ENCODE data around the gene HOOK1.
"Not testable (repeated sequence)": the region's sequence is repeated elsewhere in the genome, so short reads cannot be mapped to it uniquely, and the experiment has no call there.

The HOOK1 gene

DNA sequence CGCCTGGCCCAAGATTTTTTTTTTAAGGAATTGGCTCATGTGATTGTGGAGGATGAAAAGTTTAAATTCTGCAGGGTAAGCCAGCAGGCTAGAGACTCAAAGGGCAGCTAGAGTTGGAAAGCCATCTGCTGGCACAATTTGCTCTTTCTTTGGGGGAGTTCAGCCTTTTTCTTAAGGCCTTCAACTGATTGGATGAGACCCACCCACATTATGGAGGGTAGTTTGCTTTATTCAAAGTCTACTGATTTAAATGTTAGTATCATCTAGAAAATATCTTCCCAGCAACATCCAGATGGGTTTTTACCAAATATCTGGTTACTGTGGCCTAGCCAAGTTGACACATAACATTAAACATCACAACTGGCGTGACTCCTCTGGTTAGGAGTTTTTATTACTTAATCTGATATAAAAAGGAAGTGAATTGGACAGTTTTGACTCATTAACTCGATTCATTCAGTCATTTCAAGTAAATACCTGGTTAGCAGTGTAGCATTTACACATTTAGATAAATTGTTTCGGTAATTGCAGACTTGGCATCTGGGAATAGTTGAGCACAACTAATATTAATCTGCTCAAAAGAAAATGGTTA lies 12.4 kb downstream of the HOOK1 start:
- no peak for DNase-seq

DNA sequence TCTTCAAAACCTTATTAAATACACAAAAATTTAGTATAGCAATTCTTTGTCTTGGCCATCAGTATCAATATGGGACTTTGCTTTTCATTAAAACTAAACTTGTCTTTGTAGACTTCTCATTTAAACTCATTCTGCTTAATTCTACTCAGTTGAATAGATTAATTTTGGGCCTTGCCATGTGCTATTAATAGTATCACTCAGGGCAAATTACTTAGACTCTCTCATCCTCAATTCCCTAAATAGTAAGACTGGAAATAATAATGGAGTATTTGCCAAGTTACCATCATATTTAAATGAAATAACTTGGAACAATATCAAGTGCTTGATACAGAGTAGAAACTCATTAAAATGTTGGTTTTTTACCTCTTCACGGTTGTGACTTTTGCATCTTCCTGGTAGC lies 13.4 kb downstream of the HOOK1 start:
- DNase-seq = no peak

DNA sequence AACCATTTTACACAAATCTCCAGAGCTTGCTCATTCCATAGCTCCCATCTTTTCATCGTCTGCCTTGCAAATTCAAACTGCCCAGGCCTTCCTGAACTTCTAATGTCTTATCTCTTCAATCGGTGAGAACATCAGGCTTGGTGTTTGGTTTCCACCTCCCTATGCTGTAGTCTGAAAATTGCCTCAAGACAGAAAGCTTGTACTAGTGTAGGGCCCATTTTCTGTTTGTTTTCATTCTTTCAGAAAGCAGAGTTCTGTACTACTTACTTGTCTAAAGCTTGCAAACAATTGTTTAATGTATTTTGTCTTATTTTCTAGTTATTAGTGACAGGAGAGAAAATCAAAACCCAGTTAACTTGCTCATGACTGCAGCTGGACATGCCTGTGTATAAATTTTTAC lies 16.8 kb downstream of the HOOK1 start:
- no peak for DNase-seq

DNA sequence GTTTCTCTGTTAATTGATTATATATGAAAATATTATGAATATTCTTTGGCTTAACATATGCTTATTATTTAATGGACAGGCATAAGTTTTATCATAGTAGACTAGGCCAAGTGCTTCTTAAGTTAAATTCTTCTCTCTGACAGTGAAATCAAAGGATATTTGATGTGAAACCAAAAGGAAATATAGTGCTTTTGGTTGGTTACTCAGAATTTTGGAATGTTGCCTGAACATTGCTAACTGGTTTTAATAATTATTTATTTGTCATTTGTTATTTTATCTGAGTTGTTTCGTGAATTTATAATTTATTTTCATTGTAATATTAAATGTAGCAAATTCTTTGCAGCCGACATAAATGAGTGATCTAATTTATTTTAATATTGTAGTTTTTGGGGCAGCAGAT lies 18.3 kb downstream of the HOOK1 start:
- no peak for DNase-seq

DNA sequence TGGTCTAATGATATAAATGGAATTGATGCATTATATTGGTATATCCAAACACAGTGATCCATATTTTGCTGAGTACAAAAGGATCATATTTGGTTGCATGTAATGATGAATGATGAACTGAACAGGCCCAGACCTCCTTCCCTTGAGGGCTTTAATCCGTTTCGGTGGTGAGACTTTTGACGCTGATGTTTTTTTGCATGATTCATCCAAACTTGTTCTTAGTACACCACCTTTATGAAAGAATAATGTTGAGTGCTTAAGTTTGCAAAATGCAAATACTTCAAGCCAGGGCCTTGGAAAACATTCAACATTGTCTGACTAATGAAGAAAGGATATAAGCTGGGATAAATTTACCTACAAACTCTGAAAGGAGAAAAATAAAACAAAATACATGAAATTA lies 19.2 kb downstream of the HOOK1 start:
- no peak for DNase-seq

DNA sequence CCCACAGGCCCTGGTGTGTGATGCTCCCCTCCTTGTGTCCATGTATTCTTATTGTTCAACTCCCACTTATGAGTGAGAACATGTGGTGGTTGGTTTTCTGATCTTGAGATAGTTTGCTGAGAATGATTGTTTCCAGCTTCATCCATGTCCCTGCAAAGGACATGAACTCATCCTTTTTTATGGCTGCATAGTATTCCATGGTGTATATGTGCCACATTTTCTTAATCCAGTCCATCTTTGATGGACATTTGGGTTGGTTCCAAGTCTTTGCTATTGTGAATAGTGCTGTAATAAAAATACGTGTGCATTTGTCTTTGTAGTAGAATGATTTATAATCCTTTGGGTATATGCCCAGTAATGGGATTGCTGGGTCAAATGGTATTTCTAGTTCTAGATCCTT lies 23.1 kb downstream of the HOOK1 start:
- DNase-seq = not testable (repeated sequence)

DNA sequence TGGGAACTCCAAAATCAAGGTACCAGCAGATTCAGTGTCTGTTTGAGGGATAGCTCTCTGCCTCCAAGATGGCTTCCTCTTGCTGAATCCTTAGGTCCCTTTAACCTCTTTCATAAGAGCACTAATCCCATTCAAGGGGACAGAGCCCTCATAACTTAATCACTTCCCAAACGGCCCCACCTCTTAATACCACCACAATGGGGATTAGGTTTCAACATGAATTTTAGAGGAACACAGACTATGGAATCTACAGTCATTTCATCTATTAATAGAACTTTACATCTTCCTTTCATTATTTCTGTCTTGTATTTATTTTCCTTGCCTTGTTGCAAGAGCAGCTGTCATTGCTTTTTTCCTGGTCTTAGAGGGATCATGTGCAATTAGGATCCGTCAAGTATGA lies 30.3 kb downstream of the HOOK1 start:
- no peak for DNase-seq

DNA sequence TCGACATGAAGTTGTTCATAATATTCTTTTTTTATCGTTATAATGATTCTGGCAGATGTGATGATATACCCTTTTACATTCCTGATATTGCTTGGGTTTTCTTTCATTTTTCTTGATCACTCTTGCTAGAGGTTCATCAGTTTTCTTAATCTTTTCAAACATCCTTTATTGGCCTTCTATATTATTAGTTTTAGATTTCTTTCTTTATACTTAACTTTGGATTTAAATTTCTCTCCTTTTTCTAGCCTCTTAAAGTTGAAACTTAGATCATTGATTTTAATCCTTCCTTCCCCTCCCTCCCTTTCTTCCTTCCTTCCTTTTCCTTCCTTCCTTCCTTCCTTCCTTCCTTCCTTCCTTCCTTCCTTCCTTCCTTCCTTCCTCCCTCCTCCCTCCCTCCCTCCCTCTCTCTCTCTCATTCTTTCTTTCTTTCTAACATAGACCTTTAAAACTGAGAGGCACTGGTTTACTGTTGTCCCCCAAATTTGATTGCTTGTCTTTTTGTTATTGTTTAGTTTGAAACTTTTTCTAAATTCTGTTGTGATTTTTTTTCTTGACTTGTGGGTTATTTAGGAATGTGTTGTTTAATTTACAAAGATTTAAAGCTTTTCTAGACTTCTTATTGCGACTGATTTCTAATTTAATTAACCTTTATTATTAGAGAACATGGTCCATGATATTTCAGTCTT lies 31.6 kb downstream of the HOOK1 start:
- DNase-seq = no peak

DNA sequence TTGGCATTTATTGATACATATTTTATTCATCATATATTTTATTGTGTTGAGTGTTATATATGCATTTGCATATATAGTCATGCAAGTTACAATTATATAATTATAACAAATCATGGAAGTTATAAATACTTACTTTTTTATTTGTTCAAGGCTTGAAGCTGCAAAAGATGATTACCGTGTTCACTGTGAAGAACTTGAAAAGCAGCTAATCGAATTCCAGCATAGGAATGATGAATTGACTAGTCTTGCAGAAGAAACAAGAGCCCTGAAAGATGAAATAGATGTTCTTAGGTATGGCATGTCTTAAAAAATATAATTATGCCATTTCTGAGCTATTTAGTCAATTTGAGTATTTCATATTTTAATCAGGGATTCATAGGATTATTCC lies 32.1 kb downstream of the HOOK1 start:
- DNase-seq = no peak

DNA sequence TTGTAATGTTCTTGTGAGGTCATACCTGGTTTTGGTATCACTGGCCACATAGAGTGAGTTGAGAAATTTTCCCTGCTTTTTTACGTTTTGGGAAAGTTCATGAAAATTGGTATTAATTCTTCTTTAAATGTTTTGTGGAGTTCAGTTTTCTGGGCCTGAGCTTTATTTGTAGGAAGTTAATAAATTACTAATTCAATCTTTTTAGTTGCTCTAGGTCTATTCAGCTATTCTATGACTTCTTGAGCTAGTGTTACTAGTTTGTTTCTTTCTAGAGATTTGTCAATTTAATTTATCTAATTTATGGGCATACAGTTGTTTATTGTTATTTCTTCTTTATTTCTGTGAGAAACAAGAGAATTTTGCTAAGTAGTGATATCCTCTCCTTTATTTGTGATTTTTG lies 37.4 kb downstream of the HOOK1 start:
- no peak for DNase-seq

DNA sequence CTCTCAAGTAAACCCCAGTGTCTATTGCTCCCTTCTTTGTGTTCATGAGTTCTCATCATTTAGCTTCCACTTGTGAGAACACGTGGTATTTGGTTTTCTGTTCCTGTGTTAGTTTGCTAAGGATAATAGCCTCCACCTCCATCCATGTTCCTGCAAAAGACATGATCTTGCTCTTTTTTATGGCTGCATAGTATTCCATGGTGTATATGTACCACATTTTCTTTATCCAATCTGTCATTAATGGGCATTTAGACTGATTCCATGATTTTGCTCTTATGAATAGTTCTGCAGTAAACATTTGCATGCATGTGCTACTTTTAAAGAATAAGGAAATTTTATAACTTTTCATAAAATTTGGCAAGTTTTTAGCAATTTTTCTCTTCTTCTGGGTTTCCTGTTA lies 40.5 kb downstream of the HOOK1 start:
- not testable (repeated sequence) for DNase-seq

DNA sequence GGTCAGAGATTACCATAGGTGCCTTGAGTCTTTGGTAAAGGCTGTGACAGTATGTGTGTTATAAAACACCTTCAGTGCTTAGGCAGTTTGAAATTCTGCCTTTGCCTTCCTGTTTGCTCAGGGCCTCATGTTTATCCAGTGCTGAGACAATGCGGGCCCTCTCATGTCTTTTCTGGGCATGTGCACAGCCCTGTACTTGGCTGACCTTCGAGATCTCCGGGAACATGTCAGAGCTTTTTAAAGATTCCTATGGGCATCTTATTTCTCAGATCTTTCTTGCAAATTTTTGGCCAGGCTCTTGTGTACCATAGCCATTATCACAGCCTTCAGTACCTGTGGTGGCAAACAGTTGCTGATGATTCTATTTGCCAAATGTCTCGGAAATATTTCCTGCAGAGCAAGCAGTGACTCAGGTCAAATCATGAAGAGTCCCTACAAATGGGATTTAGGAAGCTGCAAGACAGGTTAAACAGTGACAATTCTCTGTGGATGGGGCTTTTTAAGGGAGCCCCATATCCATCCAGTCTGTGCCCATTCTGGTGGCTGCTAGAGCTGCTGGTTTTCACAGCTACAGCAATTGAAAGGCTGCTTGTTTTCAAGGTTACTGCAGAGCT lies 42.1 kb downstream of the HOOK1 start:
- DNase-seq = no peak

DNA sequence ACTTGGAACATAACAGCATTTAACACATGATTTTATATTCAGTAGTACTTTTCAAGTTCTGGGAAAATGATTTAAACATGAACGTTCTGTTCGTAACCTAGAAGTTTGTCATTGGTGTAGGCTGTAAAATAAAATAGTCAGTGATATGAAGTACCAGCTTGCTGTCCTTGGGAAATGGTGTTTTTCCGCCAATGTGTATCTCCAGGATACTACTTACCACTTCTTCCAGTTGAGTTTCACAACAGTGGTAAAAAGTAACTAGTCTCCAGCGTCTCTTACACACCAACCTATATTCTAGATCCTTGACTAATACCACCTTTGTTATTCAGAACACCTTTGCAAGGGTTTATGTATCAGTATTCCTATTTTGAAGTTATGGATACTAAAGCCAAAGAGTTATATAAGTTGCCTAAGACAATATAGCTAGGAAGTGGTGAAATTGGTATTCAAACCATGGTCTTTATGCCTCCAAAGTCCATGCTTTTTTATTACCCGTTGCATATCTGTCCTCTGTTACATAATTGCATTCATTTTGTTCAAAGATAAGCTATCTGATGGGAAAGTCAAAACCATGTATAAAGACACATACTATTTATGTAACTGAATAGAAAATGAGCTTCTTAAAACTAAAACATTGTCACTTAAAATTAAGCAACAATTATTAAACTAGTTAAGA lies 43.1 kb downstream of the HOOK1 start:
- no peak for DNase-seq

DNA sequence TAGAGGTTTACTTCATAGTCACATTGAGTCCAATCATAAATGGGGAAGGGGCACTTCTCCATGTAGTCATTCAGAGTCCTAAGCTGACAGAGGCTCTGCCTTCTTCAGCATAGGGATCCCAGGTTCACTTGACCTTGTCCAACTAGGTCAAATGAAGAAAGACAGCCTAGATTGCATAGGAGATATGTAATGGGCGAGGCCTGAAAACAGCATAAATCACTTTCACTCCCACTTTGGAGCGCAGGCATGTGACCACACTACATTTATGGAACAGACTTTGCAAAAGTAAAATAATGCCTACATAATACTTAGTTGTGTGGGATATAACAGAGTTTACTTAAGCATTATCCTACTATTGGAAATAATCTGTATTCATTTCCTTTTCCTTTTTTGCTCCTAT lies 51.7 kb downstream of the HOOK1 start:
- no peak for DNase-seq

DNA sequence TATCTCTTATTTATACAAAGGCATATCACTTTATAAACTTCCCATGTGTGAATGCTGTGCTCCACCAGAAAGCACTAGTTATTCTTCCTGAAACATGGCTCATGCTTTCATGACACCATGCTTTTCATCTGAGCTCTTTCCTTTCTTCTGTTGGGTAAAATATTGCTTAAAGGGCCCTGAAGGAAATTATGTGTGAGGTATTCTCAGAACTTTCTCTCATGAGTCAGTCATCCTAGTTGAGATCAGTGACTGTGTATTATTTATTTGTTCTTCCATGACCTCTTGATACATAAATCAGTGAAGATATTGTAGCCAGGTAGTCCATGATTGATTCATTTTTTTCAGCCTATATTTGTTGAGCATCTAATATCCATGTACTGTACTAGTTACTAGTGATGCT lies 57.0 kb downstream of the HOOK1 start:
- DNase-seq = no peak

DNA sequence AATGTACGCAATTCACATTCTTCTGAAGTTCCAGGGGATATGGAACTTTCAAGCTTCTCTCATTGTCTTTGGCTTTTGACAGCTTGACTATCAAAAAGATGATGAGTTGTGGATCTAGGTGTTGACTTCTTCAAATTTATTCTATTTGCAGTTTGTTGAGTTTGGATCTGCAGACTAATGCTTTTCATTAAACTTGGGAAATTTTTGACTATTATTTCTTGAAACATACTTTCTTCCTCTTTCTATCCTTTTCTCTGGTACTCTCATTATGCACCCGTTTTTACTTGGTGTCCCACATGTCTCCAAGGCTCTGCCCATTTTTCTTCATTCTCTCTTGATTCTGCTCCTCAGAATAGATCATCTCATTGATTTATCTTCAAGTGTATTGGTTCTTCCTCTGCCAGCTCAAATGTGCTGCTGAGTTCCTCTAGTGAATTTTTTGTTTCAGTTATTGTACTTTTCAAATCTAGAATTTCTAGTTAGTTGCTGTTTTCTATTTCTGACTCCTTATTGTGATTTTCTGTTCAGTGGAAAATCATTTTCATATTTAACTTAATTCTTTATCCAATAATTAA lies 62.4 kb downstream of the HOOK1 start:
- no peak for DNase-seq

DNA sequence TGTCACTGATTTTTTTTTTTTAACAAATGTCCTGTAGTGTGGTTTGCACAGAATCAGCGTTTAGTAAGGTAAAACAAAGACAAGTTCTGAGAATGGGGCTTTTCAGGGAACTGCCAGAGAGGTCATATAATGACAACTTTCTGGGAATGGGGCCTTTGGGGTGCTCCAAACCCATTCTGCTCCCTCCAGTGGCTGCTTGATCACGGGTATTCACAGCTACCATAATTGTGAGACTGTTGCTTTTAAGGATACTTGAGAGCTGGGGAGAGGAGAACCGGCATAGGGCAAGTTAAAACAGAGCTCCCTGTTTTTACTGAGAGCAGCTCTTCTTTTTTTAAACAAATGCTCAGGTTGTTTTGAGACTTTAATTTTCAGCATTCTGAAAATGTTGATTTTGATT lies 63.6 kb downstream of the HOOK1 start:
- no peak for DNase-seq

DNA sequence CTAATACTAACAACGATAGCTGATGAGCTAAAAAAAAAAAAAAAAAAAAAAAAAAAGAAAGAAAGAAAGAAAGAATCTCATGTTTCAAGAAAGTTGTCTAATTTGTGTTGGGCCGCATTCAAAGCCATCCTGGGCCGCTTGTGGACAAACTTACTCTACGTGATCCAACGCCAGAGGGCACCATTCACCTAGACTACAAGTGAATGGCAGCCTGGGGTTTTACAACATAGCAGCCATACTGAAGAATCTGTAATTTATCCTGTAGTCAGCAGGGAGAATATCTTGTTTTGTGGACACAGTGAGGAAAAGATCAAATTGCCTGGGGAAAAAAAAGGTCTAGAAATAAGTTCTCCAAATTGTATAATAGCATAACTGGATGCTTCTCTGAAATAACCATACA lies 64.8 kb downstream of the HOOK1 start:
- peak; percentile 67 for DNase-seq

DNA sequence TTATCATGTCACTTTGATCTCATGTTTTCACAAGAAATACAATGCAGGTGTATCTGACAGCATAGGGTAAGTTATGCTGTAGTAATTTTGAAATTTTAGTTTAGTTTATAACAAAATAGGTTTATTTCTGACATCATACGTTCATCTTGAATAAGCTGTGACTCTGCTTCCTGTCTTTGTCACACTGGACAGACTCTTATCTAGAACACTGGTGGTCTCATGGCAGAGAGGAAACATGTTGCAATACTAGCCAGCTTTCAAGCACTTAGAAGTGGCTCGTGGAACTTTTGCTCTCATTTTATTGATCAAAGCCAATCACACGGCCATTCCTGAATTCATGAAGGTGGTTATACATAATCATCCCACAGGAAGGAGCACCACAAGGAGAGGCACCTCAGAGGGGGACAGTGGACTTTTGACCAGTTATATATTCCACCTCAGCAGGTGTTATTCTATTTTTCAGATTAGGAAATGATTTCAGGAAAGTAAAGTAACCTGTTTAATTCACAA lies 65.3 kb downstream of the HOOK1 start:
- no peak for DNase-seq

DNA sequence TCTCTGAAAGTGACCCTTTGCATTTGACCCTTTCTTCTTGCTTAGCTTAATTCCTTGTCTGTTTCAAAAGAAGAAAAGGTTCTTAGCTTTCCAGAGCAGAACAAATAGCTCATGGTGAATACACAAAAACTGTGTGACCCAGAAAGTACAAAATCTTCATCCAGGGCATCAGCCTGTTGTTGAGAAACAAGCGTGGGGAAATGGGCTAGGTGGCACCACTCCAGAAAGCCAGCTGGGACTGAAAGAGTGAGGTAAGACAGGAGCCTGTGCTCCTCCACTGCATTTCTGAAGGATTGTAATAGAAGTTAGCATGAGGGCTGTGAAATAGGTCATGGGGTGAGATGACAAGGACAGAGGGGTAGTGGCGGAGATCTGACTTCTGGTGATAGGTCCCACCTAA lies 66.0 kb downstream of the HOOK1 start:
- no peak for DNase-seq

DNA sequence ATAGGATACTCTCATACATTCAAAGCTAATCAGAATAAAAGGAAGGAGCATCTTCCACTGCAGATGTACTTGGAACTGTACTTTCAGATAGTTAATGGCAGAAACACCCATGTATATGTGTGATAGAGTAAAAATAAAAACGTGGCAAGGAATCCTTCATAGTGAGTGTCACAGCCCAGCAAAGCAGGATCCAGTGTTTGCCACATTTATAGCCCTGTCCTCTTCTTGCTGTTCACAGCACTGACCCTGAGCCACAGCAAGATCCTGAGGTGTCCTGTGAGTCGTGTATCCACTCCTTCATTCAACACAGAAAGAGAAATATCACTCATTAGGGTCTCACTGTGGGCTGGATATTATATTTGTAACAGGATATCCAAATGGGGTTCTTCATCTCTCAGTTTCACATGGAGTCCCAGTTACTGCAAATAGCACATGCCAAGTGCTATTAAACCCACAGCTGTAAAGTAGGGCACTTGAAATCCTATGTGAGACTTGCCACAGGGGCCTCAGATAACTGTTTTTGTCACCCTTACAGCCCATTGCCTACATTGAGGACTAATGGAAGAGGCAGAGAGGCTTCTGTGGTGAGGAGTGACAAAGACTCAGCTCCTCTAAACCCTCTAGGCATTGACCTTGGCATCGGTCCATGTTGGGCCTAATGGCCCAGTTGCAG lies 70.5 kb downstream of the HOOK1 start:
- no peak for DNase-seq

DNA sequence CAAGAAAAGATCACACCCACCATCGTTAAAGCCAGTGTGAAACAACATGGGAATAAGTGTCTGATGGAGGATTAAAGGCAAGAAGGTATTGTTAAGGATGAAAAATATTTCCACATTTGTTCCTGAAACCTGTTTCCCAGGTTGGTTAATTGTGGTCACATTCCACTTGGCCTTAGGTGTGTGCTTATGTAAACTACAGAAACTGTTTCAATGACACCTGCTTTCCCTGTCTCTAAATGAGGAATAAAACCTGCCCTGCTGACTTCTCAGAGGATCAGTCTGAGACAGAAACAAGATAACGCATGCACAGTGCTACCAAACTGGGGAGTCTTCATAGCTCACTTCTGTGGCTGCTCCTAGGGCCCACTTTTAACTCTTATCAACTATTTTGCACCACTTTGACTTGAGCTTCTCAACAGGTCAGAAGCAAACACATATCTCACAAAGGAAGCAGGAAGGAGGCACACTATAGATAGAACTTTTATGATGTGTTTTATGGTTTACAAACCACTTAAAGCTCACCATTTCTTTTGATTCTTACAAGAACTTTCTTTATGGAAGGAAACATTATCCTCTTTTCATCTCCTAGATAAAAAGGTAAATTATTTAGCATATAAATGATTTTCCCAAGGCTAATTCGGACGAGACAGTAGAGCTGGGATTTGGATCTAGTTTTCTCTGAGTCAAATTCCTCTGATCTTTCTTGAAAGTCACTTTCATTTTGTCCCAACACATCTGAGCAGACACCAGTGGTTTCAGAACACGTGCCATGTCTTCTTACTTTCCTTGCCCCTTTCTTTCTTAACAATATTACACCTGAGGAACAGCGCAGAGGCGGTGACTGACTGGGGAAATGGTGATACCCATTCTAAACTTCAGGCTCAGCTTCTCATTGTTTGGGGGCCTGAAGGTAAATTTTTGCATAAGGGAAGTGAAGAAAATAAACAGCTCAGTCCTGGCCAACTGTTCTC lies 78.4 kb downstream of the HOOK1 start:
- no peak for DNase-seq

All from right hindlimb (tissue), 1 donor.